PC-3 (cell line): ENCODE results near the gene TNS3. TPM values are rescaled to one million over a fixed set of nuclear protein-coding genes. Genes with fewer than 3 reads are reported as not detected.

Experiments used
- ATAC-seq: fragments of 200-7000 bp; cut with Tn5 transposase; 2 replicates; pipeline ENCODE4 v1.9.1; 2020; ENCODE audit warnings: mild to moderate bottlenecking, moderate library complexity
- BruUV-seq: library from RNA; stranded (reverse); fragments of 400-500 nt; replicated peaks from 2 replicates; lab custom pipeline; 2021; lab: Mats Ljungman, UMichigan
- CTCF ChIA-PET: fragments of 300-600 bp; sonication (Branson Sonifier 250); formaldehyde crosslinking; loops from one replicate; lab custom pipeline; 2022; ENCODE audit warnings: antibody characterized with exemption; lab: Charles Lee
- POLR2A ChIA-PET: fragments of 300-600 bp; sonication (Branson Sonifier 250); formaldehyde crosslinking; loops from one replicate; lab custom pipeline; 2022; ENCODE audit warnings: antibody characterized with exemption; ENCODE audit not compliant: unreplicated experiment; lab: Charles Lee
- DNase-seq: peaks from one replicate; pipeline ENCODE4 v3.0.0-alpha.2; 2015
- H2AFZ ChIP-seq: fragments of 300-600 bp; sonication (generic); 2 replicates; pipeline ENCODE4 v1.6.0; 2016; ENCODE audit warnings: antibody characterized with exemption, low read length
- H3F3A ChIP-seq: fragments of 300-600 bp; sonication (generic); one replicate; pipeline ENCODE4 v1.6.0; 2017; ENCODE audit warnings: antibody characterized with exemption, low read length, control low read depth, mild to moderate bottlenecking; ENCODE audit not compliant: unreplicated experiment
- H3K27ac ChIP-seq: fragments of 300-600 bp; sonication (generic); 2 replicates; pipeline ENCODE4 v1.5.1; 2016; ENCODE audit warnings: mild to moderate bottlenecking, low read length
- H3K27me3 ChIP-seq: fragments of 300-600 bp; sonication (generic); 2 replicates; pipeline ENCODE4 v1.6.1; 2016; ENCODE audit warnings: low read length, mixed read lengths
- H3K36me3 ChIP-seq: fragments of 300-600 bp; sonication (generic); 2 replicates; pipeline ENCODE4 v1.6.1; 2016; ENCODE audit warnings: low read depth, mixed run types, low read length, mixed read lengths
- H3K4me1 ChIP-seq: fragments of 300-600 bp; sonication (generic); 2 replicates; pipeline ENCODE4 v1.5.1; 2016; ENCODE audit warnings: low read length; ENCODE audit not compliant: insufficient read depth
- H3K4me2 ChIP-seq: fragments of 300-600 bp; sonication (generic); 2 replicates; pipeline ENCODE4 v1.6.0; 2016; ENCODE audit warnings: low read length
- H3K4me3 ChIP-seq: fragments of 300-600 bp; sonication (generic); 2 replicates; pipeline ENCODE4 v1.5.1; 2016; ENCODE audit warnings: mild to moderate bottlenecking, low read length, mixed read lengths
- H3K79me2 ChIP-seq: fragments of 300-600 bp; sonication (generic); 2 replicates; pipeline ENCODE4 v1.6.1; 2017; ENCODE audit warnings: low read length, mixed read lengths
- H3K9ac ChIP-seq: fragments of 300-600 bp; sonication (generic); 2 replicates; pipeline ENCODE4 v1.6.0; 2016; ENCODE audit warnings: mild to moderate bottlenecking, low read length
- H3K9me2 ChIP-seq: fragments of 300-600 bp; sonication (generic); replicated peaks from 2 replicates; pipeline ENCODE4 v1.6.1; 2016; ENCODE audit warnings: mixed run types, low read length, mixed read lengths
- H3K9me3 ChIP-seq: fragments of 300-600 bp; sonication (generic); 2 replicates; pipeline ENCODE4 v1.6.1; 2016; ENCODE audit warnings: low read length, mixed read lengths
- H4K20me1 ChIP-seq: fragments of 300-600 bp; sonication (generic); 2 replicates; pipeline ENCODE4 v1.6.1; 2016; ENCODE audit warnings: low read length, mixed read lengths
- EZH2 ChIP-seq: fragments of 300-600 bp; sonication (generic); IDR thresholded peaks from one replicate; pipeline ENCODE4 v1.6.1; 2017; ENCODE audit warnings: antibody characterized with exemption, mild to moderate bottlenecking, low read length; ENCODE audit not compliant: unreplicated experiment
- EZH2phosphoT487 ChIP-seq: fragments of 300-600 bp; sonication (generic); IDR thresholded peaks from 2 replicates; pipeline ENCODE4 v1.6.1; 2018; ENCODE audit warnings: mild to moderate bottlenecking, antibody characterized with exemption, low read length, borderline replicate concordance
- intact Hi-C: fragments of 100-400 bp; cut with micrococcal nuclease; formaldehyde crosslinking; loops from 2 replicates; pipeline ENCODE4 v1.9.0; 2023
- total RNA-seq: library from RNA; depleted of rRNA; stranded (reverse); fragments of >200 nt; gene quantifications from 2 replicates; pipeline ENCODE4 v1.2.3, GENCODE V29; 2014
- TF ChIP-seq, protein P1 (sequence below): fragments of 300-600 bp; sonication (generic); conservative IDR thresholded peaks from 2 replicates; pipeline ENCODE4 v1.5.1; 2017; ENCODE audit warnings: antibody characterized with exemption, low read depth, mild to moderate bottlenecking, low read length

Gene TNS3
- total RNA-seq, 1 experiment from 2014 or later, result 72.3 TPM

DNA sequence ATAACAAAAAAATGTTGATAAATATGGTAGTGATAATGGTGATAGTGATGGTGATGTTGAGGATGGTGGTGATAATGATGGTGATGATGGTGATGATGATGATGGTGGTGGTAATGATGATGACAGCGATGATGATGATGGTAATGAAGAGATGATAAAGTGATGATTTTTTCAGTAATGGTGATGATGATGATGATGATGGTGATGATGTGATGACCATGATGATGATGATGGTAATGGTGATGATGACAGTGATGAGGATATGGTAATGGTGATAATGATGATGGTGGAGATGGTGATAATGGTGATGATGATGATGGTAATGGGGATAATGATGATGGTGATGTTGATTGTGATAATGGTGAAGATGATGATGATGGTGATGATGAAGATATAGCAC is 321.6 kb downstream of the TNS3 start:
- no peak for TF ChIP-seq EZH2phosphoT487
- TF ChIP-seq, protein P1, sequence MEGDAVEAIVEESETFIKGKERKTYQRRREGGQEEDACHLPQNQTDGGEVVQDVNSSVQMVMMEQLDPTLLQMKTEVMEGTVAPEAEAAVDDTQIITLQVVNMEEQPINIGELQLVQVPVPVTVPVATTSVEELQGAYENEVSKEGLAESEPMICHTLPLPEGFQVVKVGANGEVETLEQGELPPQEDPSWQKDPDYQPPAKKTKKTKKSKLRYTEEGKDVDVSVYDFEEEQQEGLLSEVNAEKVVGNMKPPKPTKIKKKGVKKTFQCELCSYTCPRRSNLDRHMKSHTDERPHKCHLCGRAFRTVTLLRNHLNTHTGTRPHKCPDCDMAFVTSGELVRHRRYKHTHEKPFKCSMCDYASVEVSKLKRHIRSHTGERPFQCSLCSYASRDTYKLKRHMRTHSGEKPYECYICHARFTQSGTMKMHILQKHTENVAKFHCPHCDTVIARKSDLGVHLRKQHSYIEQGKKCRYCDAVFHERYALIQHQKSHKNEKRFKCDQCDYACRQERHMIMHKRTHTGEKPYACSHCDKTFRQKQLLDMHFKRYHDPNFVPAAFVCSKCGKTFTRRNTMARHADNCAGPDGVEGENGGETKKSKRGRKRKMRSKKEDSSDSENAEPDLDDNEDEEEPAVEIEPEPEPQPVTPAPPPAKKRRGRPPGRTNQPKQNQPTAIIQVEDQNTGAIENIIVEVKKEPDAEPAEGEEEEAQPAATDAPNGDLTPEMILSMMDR, result no peak
- no peak for TF ChIP-seq EZH2
- Histone ChIP-seq H3K36me3 (no peaks in the 10 kb centered on the region), H3K9me3 (no peaks in the 10 kb centered on the region), H3F3A (no peaks in the 10 kb centered on the region), H3K27ac (no peak overlapping the region), H3K27me3 (no peaks in the 10 kb centered on the region), H3K4me3 (no peak overlapping the region), H3K9me2 (no peaks in the 10 kb centered on the region), H3K79me2 (no peaks in the 10 kb centered on the region), H3K9ac (no peak overlapping the region), H3K4me1 (no peaks in the 10 kb centered on the region), H2AFZ (no peak overlapping the region), H4K20me1 (no peaks in the 10 kb centered on the region), H3K4me2 (no peak overlapping the region)
- no peak for DNase-seq
- ATAC-seq, result no peak
- CTCF ChIA-PET, result no interaction called here
- no TSS peak for BruUV-seq
- intact Hi-C loops, result loop anchor here (10.0 kb wide), 1 partner anchor 685 kb away; the partner anchor contains the start of gene PKD1L1
- POLR2A ChIA-PET, result no interaction called here

DNA sequence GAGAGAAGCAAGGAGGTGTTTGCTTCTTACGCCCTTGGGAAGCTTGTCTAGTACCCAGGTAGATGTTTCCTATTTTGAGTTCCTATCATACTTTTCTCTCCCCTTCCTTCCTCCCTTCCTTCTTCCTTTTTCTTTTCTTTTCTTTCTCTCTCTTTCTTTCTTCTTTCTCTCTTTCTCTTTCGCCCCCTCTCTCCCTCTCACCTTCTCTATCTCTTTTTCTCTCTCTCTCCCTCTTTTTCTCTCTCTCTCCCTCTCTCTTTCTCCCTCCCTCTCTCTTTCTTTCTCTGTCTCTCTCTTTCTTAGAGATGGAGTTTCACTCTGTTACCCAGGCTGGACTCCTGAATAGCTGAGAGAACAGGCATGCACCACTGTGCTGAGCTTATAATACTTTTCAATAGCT is 322.2 kb downstream of the TNS3 start:
- H3K9me3 ChIP-seq, result no peaks in the 10 kb centered on the region
- TF ChIP-seq EZH2 (no peak), EZH2phosphoT487 (no peak)
- TF ChIP-seq, protein P1, result no peak
- BruUV-seq, result no TSS peak
- no peak overlapping the region for H2AFZ ChIP-seq
- no peaks in the 10 kb centered on the region for H4K20me1 ChIP-seq
- ChIA-PET CTCF (interaction anchor here (0.6 kb wide), 1 partner anchor 631 kb away, joined by 4 read pairs; no protein-coding TSS in a partner anchor), POLR2A (no interaction called here)
- intact Hi-C loops, result loop anchor here (10.0 kb wide), 1 partner anchor 685 kb away; the partner anchor contains the start of gene PKD1L1
- no peak overlapping the region for H3K27ac ChIP-seq
- no peaks in the 10 kb centered on the region for H3K9me2 ChIP-seq
- no peak for ATAC-seq
- no peak overlapping the region for H3K4me3 ChIP-seq
- H3K4me2 ChIP-seq, result no peak overlapping the region
- H3K4me1 ChIP-seq, result peaks cover 4% of the 10 kb centered on the region; the same call in 1 of the 2 replicates
- H3K9ac ChIP-seq, result no peak overlapping the region
- no peaks in the 10 kb centered on the region for H3F3A ChIP-seq
- H3K79me2 ChIP-seq, result no peaks in the 10 kb centered on the region
- no peaks in the 10 kb centered on the region for H3K27me3 ChIP-seq
- no peak for DNase-seq
- H3K36me3 ChIP-seq, result no peaks in the 10 kb centered on the region

DNA sequence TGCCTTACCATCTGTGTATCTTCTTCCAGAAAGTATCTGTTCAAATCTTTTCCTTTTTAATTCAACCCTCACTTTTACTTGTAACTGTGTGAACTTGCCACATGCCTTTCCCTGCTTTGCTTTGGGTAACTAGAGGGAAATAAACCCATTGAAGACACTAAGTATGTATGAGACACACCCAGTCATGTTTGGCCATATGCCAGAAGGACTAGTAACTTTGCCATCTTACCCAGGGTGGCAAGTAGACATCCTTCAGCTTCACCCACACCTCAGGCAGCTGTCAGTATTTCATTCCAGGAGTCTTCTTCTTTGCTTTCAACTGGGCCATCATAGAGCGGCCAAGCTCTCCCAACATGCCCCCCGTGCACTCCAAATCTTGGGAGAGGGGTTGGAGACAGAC is 323.1 kb downstream of the TNS3 start:
- Histone ChIP-seq H3K79me2 (no peaks in the 10 kb centered on the region), H3K4me3 (no peak overlapping the region), H2AFZ (no peak overlapping the region), H3F3A (no peaks in the 10 kb centered on the region), H4K20me1 (no peaks in the 10 kb centered on the region), H3K9ac (no peak overlapping the region), H3K9me2 (no peaks in the 10 kb centered on the region), H3K27me3 (no peaks in the 10 kb centered on the region), H3K9me3 (no peaks in the 10 kb centered on the region), H3K36me3 (no peaks in the 10 kb centered on the region), H3K27ac (no peak overlapping the region), H3K4me2 (no peak overlapping the region), H3K4me1 (peaks cover 9% of the 10 kb centered on the region)
- ChIA-PET CTCF (no interaction called here), POLR2A (no interaction called here)
- no TSS peak for BruUV-seq
- intact Hi-C loops, result no loop called here
- no peak for ATAC-seq
- DNase-seq, result peak; percentile 38
- TF ChIP-seq, protein P1, result no peak
- TF ChIP-seq EZH2phosphoT487 (no peak), EZH2 (no peak)
